Gastroesophageal sphincter (tissue), 3 donors: Measurements from ENCODE around the gene IL22RA2.

Source experiments
- EP300 ChIP-seq: sonication (generic); formaldehyde crosslinking; IDR thresholded peaks from one replicate; pipeline ENCODE4 v1.6.1; 2017; ENCODE audit warnings: antibody characterized with exemption, mild to moderate bottlenecking
- POLR2A ChIP-seq, 2 donors: fragments of 450-650 bp; IDR thresholded peaks; one replicate each; pipeline ENCODE4 v1.6.1; 2017; ENCODE audit warnings: antibody characterized with exemption in 2 of 2, mild to moderate bottlenecking in 2 of 2, moderate library complexity in 1 of 2
- POLR2AphosphoS5 ChIP-seq: sonication (generic); formaldehyde crosslinking; IDR thresholded peaks from one replicate; pipeline ENCODE4 v1.6.1; 2017; ENCODE audit warnings: antibody characterized with exemption
- TF ChIP-seq, protein P1 (sequence below), 4 experiments: fragments of 200-600 bp in 2 of 4; fragments of 450-650 bp in 2 of 4; sonication (generic) in 1 of 4; IDR thresholded peaks; one replicate each; pipeline ENCODE4 v1.5.1; 2017 to 2019; ENCODE audit warnings: antibody characterized with exemption in 4 of 4, mild to moderate bottlenecking in 2 of 4, moderate library complexity in 2 of 4

DNA sequence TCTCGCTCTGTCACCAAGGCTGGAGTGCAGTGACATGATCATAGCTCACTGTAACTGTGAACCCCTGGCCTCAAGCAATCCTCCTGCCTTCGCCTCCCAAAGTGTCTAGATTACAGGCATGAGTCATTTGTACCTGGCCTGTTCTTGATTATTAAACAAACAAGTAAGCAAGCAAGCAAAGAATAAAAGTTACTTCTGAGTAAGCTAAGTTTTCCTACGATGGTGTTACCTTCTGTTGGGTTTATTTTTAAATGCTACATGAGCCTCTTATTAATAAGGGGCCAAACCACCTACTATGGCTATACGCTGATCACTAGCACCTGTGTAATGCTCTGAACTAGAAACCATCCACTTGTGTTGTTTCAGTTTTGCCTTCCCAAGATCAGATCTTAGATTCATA is 50.8 kb downstream of the IL22RA2 start:
- TF ChIP-seq, protein P1, sequence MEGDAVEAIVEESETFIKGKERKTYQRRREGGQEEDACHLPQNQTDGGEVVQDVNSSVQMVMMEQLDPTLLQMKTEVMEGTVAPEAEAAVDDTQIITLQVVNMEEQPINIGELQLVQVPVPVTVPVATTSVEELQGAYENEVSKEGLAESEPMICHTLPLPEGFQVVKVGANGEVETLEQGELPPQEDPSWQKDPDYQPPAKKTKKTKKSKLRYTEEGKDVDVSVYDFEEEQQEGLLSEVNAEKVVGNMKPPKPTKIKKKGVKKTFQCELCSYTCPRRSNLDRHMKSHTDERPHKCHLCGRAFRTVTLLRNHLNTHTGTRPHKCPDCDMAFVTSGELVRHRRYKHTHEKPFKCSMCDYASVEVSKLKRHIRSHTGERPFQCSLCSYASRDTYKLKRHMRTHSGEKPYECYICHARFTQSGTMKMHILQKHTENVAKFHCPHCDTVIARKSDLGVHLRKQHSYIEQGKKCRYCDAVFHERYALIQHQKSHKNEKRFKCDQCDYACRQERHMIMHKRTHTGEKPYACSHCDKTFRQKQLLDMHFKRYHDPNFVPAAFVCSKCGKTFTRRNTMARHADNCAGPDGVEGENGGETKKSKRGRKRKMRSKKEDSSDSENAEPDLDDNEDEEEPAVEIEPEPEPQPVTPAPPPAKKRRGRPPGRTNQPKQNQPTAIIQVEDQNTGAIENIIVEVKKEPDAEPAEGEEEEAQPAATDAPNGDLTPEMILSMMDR (IDR thresholded peaks at IDR 0.05): no peak
- no peak for TF ChIP-seq EP300
- no peak for TF ChIP-seq POLR2A (IDR thresholded peaks at IDR 0.05)
- no peak for TF ChIP-seq POLR2AphosphoS5
